Measurements from ENCODE around the gene PAQR7.

The PAQR7 gene

DNA sequence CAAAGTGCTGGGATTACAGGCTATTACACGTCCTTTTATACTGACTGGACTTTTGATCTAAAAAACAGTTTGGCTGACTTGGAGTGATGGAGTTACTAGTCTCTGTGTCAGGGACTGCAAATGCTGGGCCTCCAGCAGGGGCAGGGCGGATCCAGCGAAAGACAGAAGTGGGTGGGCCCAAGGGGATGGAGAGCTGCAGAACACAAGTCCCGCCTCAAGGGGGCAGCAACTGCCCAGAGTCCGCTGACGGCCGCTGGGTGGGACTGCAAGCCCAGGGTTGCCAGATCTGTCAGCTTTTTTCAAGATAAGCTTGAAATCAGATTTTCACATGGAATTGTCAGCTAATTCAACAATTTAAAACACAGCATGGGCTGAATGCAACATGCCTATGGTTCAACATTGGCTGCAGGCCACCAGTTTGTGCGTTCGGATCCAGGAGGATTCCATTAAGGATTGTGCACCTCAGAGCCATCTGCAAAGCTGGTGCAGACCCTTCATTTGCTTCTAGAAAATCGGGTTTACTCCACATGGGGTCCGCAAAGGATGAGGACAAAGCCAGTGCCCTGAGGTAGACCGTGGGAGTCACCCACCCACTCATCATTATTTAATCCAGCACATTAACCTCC is 20.0 kb upstream of the PAQR7 start:
- Histone ChIP-seq H3K9me3 (ENCODE audit: control insufficient read depth, insufficient read depth, low read length) (no peaks in the 10 kb centered on the region), H3K4me3 (ENCODE audit: low read length) (no peak overlapping the region), H3K27ac (ENCODE audit: low read depth, low read length) (no peak overlapping the region), H3K27me3 (ENCODE audit: control insufficient read depth, low read length) (no peaks in the 10 kb centered on the region), H3F3A (ENCODE audit: control insufficient read depth, insufficient read depth) (peaks cover 46% of the 10 kb centered on the region), H4K20me1 (ENCODE audit: control insufficient read depth, insufficient read depth, low read depth, low read length) (peaks cover 6% of the 10 kb centered on the region; the same call in 1 of the 2 replicates), H3K4me2 (ENCODE audit: low read length) (no peak overlapping the region), H3K9me2 (replicated peaks; ENCODE audit: control insufficient read depth, low read length) (no peaks in the 10 kb centered on the region), H3K36me3 (ENCODE audit: control insufficient read depth, low read length) (peaks cover 54% of the 10 kb centered on the region), H3K79me2 (ENCODE audit: control insufficient read depth, low read length) (peaks cover 10% of the 10 kb centered on the region), H3K4me1 (ENCODE audit: control insufficient read depth, low read length) (peaks cover 9% of the 10 kb centered on the region)
- TF ChIP-seq, protein P1, sequence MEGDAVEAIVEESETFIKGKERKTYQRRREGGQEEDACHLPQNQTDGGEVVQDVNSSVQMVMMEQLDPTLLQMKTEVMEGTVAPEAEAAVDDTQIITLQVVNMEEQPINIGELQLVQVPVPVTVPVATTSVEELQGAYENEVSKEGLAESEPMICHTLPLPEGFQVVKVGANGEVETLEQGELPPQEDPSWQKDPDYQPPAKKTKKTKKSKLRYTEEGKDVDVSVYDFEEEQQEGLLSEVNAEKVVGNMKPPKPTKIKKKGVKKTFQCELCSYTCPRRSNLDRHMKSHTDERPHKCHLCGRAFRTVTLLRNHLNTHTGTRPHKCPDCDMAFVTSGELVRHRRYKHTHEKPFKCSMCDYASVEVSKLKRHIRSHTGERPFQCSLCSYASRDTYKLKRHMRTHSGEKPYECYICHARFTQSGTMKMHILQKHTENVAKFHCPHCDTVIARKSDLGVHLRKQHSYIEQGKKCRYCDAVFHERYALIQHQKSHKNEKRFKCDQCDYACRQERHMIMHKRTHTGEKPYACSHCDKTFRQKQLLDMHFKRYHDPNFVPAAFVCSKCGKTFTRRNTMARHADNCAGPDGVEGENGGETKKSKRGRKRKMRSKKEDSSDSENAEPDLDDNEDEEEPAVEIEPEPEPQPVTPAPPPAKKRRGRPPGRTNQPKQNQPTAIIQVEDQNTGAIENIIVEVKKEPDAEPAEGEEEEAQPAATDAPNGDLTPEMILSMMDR (IDR thresholded peaks at IDR 0.05; ENCODE audit: low read depth, low read length, poor library complexity, severe bottlenecking), result peak; percentile 99
- no peak for TF ChIP-seq EZH2phosphoT487 (IDR thresholded peaks at IDR 0.05; ENCODE audit: borderline replicate concordance, low read length)

DNA sequence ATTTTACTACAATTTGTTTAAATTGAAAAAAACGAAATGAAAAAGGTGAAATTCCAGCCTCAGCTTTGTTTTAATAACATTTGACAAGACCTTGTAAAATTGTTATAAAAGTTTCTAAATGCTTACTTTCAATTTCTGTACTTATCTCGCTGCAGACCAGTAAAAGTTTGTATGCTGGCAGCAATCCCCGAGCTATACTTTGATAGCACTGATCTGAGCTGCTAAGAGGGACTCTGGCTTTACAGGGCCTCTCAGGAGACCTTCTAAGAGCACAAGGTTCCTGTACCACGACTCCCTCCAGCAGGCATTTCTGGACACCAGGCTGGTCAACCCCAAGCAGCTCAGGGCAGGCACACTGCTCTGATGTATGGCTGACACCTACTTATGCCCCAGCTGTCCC is 17.6 kb upstream of the PAQR7 start:
- Histone ChIP-seq H3K9me3 (ENCODE audit: control insufficient read depth, insufficient read depth, low read length) (no peaks in the 10 kb centered on the region), H3K79me2 (ENCODE audit: control insufficient read depth, low read length) (no peaks in the 10 kb centered on the region), H3K4me2 (ENCODE audit: low read length) (no peak overlapping the region), H3K27ac (ENCODE audit: low read depth, low read length) (no peak overlapping the region), H3K27me3 (ENCODE audit: control insufficient read depth, low read length) (no peaks in the 10 kb centered on the region), H3F3A (ENCODE audit: control insufficient read depth, insufficient read depth) (peaks cover 23% of the 10 kb centered on the region), H3K9me2 (replicated peaks; ENCODE audit: control insufficient read depth, low read length) (no peaks in the 10 kb centered on the region), H4K20me1 (ENCODE audit: control insufficient read depth, insufficient read depth, low read depth, low read length) (no peaks in the 10 kb centered on the region; the same call in 1 of the 2 replicates), H3K4me3 (ENCODE audit: low read length) (no peak overlapping the region), H3K4me1 (ENCODE audit: control insufficient read depth, low read length) (peaks cover 9% of the 10 kb centered on the region), H3K36me3 (ENCODE audit: control insufficient read depth, low read length) (peaks cover 30% of the 10 kb centered on the region)
- TF ChIP-seq EZH2phosphoT487 (IDR thresholded peaks at IDR 0.05; ENCODE audit: borderline replicate concordance, low read length), result no peak
- TF ChIP-seq, protein P1 (IDR thresholded peaks at IDR 0.05; ENCODE audit: low read depth, low read length, poor library complexity, severe bottlenecking), result no peak

DNA sequence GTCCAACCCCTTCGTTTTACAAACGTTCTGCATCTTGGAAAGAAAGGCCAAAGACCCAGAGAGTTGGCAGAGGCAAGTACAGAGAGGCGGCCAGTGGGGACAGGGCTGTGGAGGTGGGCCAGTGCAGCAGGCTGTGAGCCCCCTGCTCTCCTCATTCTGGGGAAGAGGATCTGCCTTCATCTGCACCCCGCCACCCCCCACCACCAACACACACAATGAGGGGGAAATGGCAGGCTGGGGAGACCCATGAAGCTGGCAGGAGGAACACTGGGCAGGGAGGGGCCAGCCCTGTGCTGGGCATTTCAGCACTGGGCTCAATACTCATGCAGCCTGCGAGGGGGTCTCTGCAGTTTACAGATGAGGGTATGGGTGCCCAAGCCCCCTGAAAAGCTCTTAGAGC is 16.1 kb upstream of the PAQR7 start:
- no peak overlapping the region for H3K27ac ChIP-seq (ENCODE audit: low read depth, low read length)

More for the DNA sequence above, 16.1 kb upstream of the PAQR7 start:
- H3K4me1 ChIP-seq (ENCODE audit: control insufficient read depth, low read length), result peaks cover 9% of the 10 kb centered on the region
- no peaks in the 10 kb centered on the region for H3K9me3 ChIP-seq (ENCODE audit: control insufficient read depth, insufficient read depth, low read length)
- H3K79me2 ChIP-seq (ENCODE audit: control insufficient read depth, low read length), result no peaks in the 10 kb centered on the region
- no peaks in the 10 kb centered on the region for H3K27me3 ChIP-seq (ENCODE audit: control insufficient read depth, low read length)
- H3K4me2 ChIP-seq (ENCODE audit: low read length), result no peak overlapping the region
- H3K36me3 ChIP-seq (ENCODE audit: control insufficient read depth, low read length), result peaks cover 19% of the 10 kb centered on the region
- no peaks in the 10 kb centered on the region for H3K9me2 ChIP-seq (replicated peaks; ENCODE audit: control insufficient read depth, low read length)
- H4K20me1 ChIP-seq (ENCODE audit: control insufficient read depth, insufficient read depth, low read depth, low read length), result no peaks in the 10 kb centered on the region
- TF ChIP-seq, protein P1 (IDR thresholded peaks at IDR 0.05; ENCODE audit: low read depth, low read length, poor library complexity, severe bottlenecking), result no peak
- no peak for TF ChIP-seq EZH2phosphoT487 (IDR thresholded peaks at IDR 0.05; ENCODE audit: borderline replicate concordance, low read length)
- H3K4me3 ChIP-seq (ENCODE audit: low read length), result no peak overlapping the region
- H3F3A ChIP-seq (ENCODE audit: control insufficient read depth, insufficient read depth), result peaks cover 11% of the 10 kb centered on the region

Data from DOHH2 (cell line).